Tibial artery (tissue), 4 donors: Measurements from ENCODE around the gene TTC34.

Experiments
- DNase-seq, 2 donors: peaks; one replicate each; pipeline ENCODE4 v3.0.0-alpha.2; 2019
- H3K27ac ChIP-seq, 2 donors: fragments of 200-600 bp; sonication (generic) in 1 of 2; 1 replicate in 1 of 2; 2 replicates in 1 of 2; pipeline ENCODE4 v1.5.1; 2018 to 2019; ENCODE audit warnings: mild to moderate bottlenecking in 1 of 2
- H3K27me3 ChIP-seq, 2 donors: fragments of 200-600 bp; sonication (generic) in 1 of 2; one replicate each; pipeline versions ENCODE4 v1.5.1 to v1.6.0; 2016 to 2019
- H3K36me3 ChIP-seq, 3 donors: fragments of 200-600 bp; sonication (generic) in 2 of 3; one replicate each; pipeline ENCODE4 v1.5.1; 2016 to 2019; ENCODE audit warnings: mild to moderate bottlenecking in 2 of 3
- H3K4me1 ChIP-seq, 4 donors: fragments of 200-600 bp; sonication (generic) in 2 of 4; 1 replicate in 3 of 4; 2 replicates in 1 of 4; pipeline ENCODE4 v1.5.1; 2016 to 2019
- H3K4me3 ChIP-seq, 2 donors: fragments of 200-600 bp; sonication (generic) in 1 of 2; 1 replicate in 1 of 2; 2 replicates in 1 of 2; pipeline ENCODE4 v1.5.1; 2018 to 2019; ENCODE audit warnings: mild to moderate bottlenecking in 2 of 2
- H3K9me3 ChIP-seq, 3 donors: fragments of 200-600 bp; sonication (generic) in 1 of 3; one replicate each; pipeline ENCODE4 v1.5.1; 2016 to 2019
- intact Hi-C: fragments of 100-400 bp; cut with DNase I; formaldehyde crosslinking; loops from one replicate; pipeline ENCODE4 v1.15.0; 2023; ENCODE audit warnings: low total_unique reads
- TF ChIP-seq, protein P1 (sequence below), 2 experiments: fragments of 200-600 bp in 1 of 2; fragments of 450-650 bp in 1 of 2; IDR thresholded peaks; one replicate each; pipeline ENCODE4 v1.5.1; 2017 to 2019; ENCODE audit warnings: antibody characterized with exemption in 2 of 2, mild to moderate bottlenecking in 1 of 2, moderate library complexity in 1 of 2

The TTC34 gene

GRCh38 chr1:2791027-2791760 is 10.3 kb downstream of the TTC34 start:
- intact Hi-C loops: no loop called here
- Histone ChIP-seq H3K27ac (no peak overlapping the region), H3K27me3 (peaks cover 0 to 54% of the 10 kb centered on the region in 2 donors), H3K4me3 (no peak overlapping the region), H3K36me3 (no peaks in the 10 kb centered on the region), H3K9me3 (peaks cover 0 to 39% (median 34%) of the 10 kb centered on the region in 3 donors), H3K4me1 (peaks cover 0 to 6% (median 0%) of the 10 kb centered on the region in 4 donors)
- TF ChIP-seq, protein P1, sequence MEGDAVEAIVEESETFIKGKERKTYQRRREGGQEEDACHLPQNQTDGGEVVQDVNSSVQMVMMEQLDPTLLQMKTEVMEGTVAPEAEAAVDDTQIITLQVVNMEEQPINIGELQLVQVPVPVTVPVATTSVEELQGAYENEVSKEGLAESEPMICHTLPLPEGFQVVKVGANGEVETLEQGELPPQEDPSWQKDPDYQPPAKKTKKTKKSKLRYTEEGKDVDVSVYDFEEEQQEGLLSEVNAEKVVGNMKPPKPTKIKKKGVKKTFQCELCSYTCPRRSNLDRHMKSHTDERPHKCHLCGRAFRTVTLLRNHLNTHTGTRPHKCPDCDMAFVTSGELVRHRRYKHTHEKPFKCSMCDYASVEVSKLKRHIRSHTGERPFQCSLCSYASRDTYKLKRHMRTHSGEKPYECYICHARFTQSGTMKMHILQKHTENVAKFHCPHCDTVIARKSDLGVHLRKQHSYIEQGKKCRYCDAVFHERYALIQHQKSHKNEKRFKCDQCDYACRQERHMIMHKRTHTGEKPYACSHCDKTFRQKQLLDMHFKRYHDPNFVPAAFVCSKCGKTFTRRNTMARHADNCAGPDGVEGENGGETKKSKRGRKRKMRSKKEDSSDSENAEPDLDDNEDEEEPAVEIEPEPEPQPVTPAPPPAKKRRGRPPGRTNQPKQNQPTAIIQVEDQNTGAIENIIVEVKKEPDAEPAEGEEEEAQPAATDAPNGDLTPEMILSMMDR (IDR thresholded peaks at IDR 0.05): no peak
- DNase-seq: peak in 1 of 2 donors; percentile 34

GRCh38 chr1:2789986-2790581 is 11.4 kb downstream of the TTC34 start:
- H3K36me3 ChIP-seq: no peaks in the 10 kb centered on the region
- peaks cover 0 to 35% (median 34%) of the 10 kb centered on the region in 3 donors for H3K9me3 ChIP-seq
- DNase-seq: peak in 1 of 2 donors; percentile 56
- H3K4me1 ChIP-seq: peaks cover 0 to 6% (median 0%) of the 10 kb centered on the region in 4 donors
- TF ChIP-seq, protein P1 (IDR thresholded peaks at IDR 0.05): no peak
- no peak overlapping the region for H3K27ac ChIP-seq
- intact Hi-C loops: no loop called here
- no peak overlapping the region for H3K4me3 ChIP-seq
- H3K27me3 ChIP-seq: peaks cover 0 to 66% of the 10 kb centered on the region in 2 donors

- Histone ChIP-seq H3K4me3 (no peak overlapping the region), H3K27ac (no peak overlapping the region), H3K9me3 (peaks cover 0 to 28% (median 26%) of the 10 kb centered on the region in 3 donors), H3K4me1 (peaks cover 0 to 6% (median 0%) of the 10 kb centered on the region in 4 donors), H3K27me3 (peaks cover 0 to 66% of the 10 kb centered on the region in 2 donors), H3K36me3 (no peaks in the 10 kb centered on the region)
- TF ChIP-seq, protein P1 (IDR thresholded peaks at IDR 0.05): no peak
- intact Hi-C loops: no loop called here
- DNase-seq: peak in 1 of 2 donors; percentile 35
Measured at GRCh38 chr1:2789164-2789985, 12.1 kb downstream of the TTC34 start.

DNA sequence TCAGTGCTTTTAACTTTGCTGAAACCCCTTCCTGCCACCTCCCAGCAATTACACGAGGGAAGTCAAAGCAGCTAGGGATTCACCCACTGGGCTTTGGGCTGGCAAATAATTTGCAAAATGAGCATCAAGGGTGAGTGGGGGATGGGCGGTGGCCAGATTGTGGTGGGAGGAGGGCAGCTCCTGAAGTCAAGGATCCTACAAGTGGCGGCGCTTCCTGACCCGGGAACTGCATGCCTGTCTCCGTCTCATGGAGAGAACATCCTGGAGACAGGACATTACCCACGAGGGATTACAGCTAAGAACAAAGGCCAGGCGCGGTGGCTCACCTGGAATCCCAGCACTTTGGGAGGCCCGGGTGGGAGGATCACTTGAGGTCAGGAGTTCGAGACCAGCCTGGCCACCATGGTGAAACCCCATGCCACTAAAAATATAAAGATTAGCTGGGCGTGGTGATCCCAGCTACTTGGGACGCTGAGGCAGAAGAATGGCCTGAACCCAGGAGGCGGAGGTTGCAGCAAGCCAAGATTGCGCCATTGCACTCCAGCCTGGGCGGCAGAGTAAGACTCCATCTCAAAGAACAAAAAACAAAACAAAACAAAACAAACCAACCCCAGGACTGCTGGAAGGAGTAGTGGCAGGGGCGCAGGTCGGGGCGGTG is 12.9 kb downstream of the TTC34 start:
- intact Hi-C loops: no loop called here
- Histone ChIP-seq H3K27ac (no peak overlapping the region), H3K27me3 (peaks cover 0 to 66% of the 10 kb centered on the region in 2 donors), H3K9me3 (peaks cover 0 to 23% (median 19%) of the 10 kb centered on the region in 3 donors), H3K4me3 (no peak overlapping the region), H3K4me1 (peaks cover 0 to 6% (median 0%) of the 10 kb centered on the region in 4 donors), H3K36me3 (no peaks in the 10 kb centered on the region)
- TF ChIP-seq, protein P1 (IDR thresholded peaks at IDR 0.05): no peak
- peak in 1 of 2 donors; percentile 39 for DNase-seq
